Lung microvascular endothelial cell (primary cell): ENCODE results near the gene CCSER1. TPM values are rescaled to one million over a fixed set of nuclear protein-coding genes. Genes with fewer than 3 reads are reported as not detected.
"Not testable (repeated sequence)": the region's sequence is repeated elsewhere in the genome, so short reads cannot be mapped to it uniquely, and the experiment has no call there.

Source experiments
- DNase-seq, 2 donors: peaks; one replicate each; pipeline versions ENCODE4 v3.0.0 to v3.0.0-alpha.2; 2010; ENCODE audit warnings: low read depth in 2 of 2
- total RNA-seq: library from RNA; depleted of rRNA; stranded (reverse); fragments of >200 nt; gene quantifications from 2 replicates; pipeline ENCODE4 v1.2.1, GENCODE V29; 2014

The CCSER1 gene
- total RNA-seq, 1 donor from 2014 or later, result 0.20 TPM

DNA sequence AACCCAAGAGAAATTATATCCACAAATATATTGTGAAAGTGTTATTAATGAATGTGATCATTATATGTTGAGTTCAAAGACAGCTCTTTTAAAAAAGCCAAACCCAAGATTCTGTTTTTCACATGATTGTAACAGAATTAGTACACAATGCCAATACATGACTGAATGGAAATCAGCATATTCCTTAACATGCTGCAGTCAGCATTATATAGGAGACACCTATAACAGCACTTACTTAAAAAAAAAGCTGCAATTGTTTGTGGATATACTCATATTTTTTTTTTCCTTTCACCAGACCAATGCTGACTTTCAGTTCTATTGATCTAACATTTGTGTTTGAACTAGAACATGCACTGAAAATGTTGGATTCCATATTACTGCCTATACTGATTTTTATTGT, 165.2 kb downstream of the CCSER1 start:
- DNase-seq, result no peak

DNA sequence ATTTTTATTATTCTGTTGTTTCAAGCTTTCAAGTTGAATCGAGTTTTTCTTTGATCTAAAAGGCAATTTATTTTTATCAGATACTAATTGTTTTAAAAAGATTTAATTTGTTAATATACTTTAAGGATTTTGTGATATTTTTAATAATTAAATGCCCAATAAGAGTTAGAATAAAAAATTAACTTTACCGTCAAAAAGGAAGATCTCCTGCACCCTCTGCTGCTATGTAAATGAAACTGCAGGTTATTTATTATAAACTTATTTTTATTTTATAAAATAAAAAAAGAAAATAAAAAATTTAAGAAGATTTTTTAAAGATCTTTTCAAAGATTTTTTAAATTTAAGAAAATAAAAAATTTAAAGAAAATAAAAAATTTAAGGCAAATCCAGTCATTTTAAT, 166.1 kb downstream of the CCSER1 start:
- peak; percentile 43 to 60 for DNase-seq

DNA sequence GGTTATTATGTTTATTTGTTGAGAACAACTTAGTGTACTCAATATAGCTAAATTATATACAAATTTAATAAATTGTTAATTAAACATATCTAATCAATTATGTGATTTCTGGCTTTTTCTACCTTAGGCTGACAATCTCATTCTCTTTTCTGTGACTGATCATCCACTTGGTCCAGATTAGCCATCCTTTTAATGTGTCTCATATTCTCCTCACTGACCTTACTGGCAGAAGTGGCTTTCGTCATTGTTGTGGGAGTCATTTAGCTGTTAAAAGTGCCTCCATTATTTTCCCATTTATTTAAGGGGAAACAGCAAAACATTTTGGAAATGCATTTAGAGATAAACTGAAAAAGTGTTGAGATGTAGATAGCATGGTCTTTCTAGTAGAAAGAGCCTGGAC, 172.2 kb downstream of the CCSER1 start:
- DNase-seq, result no peak

DNA sequence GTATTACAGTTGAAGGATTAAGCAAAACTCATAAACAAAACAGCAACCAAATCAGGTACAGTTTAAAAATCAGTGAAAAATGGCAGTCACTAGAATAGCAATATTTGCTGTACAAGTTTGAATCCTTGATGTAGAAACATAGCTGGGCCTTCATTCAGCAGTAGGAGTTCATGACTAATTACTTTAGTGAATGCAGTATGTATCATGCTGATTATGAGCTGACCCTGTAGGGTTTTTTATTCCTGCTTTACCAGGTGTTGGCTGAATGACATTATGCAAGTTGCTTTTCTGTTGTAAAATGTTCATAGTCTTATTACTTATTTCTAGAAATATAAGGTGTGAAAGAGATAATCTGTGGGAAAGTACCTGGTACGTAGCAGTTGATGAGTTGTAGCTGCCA, 179.6 kb downstream of the CCSER1 start:
- no peak for DNase-seq

DNA sequence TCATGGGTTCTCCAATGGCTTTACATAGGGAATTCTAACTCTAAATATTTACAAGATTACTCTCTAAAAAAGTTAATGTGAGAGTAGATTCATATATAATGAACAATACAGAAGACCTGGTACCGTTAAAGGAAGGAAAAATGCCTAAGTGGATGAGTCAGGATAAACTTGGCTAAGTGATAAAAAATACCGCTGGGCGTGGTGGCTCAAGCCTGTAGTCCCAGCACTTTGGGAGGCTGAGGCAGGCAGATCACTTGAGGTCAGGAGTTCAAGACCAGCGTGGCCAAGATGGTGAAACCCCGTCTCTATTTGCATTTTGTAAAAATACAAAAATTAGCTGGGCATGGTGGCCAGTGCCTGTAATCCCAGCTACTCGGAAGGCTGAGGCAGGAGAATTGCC, 189.9 kb downstream of the CCSER1 start:
- DNase-seq, result peak in 1 of 2 donors; percentile 47

DNA sequence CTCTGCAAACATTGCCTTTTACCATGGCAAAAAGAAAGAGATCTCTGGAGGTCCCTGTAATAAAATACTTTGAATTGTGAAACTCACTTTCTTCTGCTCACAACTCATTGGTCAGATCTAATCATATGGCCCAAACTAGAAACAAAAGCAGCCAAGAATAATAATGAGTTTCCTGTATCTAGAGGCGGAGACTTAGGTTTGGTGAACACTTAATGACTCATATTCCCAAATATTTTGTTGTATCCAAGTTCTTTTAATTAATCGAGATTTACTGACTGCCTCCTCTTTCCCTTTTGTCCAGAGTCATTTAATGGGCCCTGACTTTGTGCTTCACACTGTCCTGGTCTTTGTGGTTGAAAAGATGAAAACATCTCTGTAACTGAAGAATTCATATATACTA, 190.6 kb downstream of the CCSER1 start:
- peak; percentile 78 to 87 for DNase-seq

DNA sequence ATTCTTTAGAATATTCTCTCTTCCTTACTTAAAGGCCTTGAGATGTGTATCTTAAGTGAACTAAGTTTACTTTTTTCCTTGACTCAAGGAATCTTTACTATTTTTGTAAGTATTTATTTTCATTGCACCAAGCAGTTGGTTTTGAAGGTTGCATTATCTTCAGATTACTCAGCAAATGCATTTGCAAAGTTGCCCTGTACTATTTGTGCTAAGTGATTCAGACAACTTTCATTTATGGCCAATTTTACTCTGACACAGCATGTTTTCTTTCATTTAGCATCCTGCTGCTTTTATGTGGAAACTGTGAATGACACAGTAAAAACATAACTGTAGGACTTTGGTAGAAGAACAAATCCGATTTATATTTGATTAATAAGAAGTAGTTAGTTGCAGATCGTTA, 191.0 kb downstream of the CCSER1 start:
- DNase-seq, result peak; percentile 56 to 63

DNA sequence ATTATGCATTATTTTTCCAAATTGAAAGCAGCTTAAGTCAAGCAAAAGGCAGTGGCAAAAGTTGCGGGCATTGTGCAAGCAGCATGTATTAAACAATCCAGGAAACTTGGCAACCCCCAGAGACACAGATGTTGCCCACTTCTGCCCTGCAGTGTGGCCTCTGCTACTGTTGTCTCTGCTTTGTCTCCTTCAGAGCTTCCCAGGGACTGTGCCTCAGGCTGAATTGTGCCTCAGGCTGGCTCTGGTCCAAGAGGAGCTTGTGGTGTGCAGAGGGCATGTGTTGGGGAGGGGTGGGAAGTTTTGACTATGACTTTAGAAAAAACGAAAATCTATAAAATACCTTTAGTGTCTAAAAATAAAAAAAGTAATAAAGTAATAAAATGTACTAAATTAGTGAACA, 201.4 kb downstream of the CCSER1 start:
- DNase-seq, result peak in 1 of 2 donors; percentile 3

DNA sequence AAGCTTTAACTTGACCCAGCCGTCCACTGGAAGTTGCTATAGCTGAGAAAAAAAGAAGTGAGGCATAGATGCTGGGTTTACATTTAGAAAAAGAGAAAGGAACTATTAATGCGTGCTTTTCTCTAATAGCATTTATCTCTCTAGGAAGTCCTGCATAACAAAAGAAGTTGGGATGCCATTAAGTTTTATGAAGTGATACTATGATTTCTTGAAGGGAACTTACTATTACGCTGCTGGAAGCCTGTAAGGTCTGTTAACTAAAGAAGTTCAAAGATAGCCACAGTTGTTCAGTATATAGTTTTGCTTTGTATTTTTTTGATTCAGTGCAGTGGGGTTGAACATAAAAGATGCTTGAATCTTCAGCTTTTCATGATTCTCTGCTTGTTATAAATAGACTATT, 203.4 kb downstream of the CCSER1 start:
- DNase-seq, result no peak

DNA sequence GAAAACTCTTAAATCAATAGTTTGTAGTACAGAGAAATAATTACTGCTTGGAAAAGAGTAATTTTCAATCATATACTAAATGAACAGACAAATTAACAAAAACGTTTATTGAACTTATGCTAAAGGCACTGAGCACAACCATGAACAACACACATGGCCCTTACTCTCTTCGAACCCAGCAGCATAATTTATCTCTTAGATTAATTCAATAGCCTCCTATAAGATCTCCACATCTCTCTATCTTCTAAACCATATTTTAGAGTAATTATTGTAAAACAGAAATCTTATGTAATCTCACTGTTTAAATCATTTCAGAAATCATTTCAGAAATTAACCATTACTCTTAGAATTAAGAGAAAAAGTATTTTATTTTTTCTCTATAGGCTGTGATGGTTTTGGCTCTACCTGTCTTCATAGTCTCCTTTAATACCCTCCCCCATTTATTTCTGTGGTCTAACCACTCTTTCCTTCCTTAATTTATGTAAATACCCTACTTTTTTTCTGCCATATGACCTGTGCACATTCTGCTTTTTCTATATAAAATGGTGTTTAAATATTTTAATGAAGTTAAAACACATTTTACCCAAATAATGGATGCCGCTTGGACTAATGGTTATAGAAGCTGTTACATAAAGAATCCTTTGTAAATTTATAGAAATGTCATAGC, 218.5 kb downstream of the CCSER1 start:
- DNase-seq, result no peak

DNA sequence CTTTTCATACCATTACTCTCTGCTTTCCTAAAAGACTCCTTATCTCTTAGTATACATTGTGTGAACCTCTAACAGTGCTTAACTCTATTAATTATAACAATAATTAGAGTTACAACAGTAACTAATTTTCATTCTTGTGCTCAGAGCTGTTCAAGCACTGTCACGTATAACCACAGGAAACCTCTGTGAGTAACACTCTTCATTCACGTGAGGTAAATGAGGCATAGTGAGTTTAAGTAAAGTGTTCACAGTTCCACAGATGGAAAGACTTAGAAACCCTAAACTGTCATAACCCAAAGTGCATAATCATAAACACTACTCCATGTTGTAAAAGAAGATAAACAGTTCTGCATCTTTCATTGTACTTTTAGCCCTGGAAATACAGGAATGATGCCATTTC, 222.4 kb downstream of the CCSER1 start:
- DNase-seq, result no peak

DNA sequence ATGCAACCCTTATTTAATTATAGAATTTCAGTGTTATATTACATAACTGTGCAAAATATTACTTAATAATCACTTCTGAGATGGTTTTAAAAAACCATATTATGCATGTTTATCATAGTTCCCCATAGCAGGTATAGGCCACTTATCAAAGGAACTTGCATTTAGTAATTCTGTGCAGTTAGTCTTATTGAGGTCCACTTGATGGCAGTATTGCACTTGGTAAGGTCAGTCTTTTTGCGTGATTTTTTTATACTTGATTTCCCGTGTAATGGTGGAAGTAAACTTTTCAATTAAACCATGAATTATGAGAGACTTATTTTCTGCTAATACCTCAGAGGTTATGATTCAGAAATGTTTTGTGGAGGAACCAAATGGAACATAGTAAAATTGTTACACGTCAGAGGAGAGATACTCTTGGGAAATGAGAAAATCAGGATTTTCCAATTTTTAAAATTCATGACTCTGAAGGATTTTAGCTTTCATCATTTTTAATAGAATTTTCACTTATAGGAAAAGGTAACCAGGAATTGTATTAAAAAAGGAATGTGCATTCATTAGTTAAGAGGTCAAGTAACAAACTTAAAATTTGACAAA, 230.0 kb downstream of the CCSER1 start:
- DNase-seq, result peak; percentile 66 to 78

DNA sequence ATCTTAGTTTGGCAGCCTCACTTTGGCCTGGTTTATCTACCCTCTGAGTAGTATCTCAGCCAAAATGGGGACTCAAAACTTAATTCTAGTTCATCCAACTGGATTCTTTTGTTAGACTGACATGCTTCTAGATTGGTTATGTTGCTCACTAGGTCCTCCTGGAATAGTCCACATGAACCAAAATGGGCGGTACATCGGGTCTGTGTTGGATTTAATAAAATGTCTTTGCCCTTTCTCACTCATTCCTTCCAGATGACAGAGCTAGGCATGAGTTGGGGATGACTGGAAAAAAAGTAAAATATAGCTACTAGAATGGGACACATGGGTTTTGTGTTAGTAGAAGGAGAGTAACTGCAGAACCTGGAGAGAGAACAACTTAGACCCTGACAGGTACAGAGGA, 247.9 kb downstream of the CCSER1 start:
- DNase-seq, result no peak

DNA sequence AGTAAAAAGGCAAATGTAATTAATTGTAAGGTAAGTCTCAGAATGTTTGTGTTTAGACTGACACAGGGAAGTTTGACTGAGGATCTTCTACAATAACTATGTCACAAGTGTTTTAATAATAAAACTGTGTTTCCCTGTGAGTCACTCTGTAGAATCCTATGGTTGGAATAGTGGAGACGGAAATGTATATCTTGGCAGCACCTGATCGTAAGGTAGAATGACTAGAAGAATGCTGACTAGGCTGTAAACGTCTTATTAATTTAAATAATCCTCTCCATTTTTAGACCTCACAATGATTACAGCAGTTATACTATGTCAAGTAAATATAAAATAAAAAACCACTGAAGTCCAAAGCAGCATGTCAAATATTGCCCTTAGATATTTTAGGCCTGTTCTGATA, 266.0 kb downstream of the CCSER1 start:
- no peak for DNase-seq

DNA sequence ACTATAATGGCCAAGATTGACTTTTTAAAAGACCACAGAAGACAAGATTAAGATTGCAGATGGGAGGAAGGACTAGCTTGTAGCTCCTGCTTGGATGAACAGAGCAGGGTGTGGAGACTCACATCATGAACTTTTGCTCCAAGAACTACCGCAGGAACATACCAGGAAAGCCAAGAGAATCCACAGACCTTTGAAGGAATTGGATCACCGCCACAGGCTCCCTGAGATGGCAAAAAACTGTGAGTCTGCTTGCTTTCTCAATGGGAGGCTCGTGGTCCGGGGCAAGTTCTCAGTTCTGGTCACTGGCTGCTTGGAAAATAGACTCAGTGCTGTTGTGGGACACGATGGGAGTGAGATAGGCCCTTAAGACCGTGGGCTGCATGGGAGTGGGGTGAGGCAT, 276.6 kb downstream of the CCSER1 start:
- no peak for DNase-seq

DNA sequence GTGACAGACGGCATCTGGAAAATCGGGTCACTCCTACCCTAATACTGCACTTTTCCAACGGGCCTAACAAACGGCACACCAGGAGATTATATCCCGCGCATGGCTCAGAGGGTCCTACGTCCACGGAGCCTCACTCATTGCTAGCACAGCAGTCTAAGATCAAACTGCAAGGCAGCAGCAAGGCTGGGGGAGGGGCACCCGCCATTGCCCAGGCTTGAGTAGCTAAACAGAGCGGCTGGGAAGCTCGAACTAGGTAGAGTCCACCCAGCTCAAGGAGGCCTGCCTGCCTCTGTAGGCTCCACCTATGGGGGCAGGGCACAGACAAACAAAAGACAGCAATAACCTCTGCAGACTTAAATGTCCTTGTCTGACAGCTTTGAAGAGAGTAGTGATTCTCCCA, 280.7 kb downstream of the CCSER1 start:
- not testable (repeated sequence) for DNase-seq

DNA sequence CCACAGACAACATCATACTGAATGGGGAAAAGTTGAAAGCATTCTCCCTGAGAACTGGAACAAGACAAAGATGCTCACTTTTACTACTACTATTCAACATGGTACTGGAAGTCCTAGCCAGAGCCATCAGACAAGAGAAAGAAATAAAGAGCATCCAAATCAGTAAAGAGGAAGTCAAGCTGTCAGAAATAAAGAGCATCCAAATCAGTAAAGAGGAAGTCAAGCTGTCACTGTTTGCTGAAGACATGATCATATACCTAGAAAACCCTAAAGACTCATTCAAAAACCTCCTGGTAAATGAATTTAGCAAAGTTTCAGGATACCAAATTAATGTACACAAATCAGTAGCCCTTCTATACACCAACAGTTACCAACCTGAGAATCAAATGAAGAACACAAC, 285.6 kb downstream of the CCSER1 start:
- DNase-seq, result not testable (repeated sequence)

DNA sequence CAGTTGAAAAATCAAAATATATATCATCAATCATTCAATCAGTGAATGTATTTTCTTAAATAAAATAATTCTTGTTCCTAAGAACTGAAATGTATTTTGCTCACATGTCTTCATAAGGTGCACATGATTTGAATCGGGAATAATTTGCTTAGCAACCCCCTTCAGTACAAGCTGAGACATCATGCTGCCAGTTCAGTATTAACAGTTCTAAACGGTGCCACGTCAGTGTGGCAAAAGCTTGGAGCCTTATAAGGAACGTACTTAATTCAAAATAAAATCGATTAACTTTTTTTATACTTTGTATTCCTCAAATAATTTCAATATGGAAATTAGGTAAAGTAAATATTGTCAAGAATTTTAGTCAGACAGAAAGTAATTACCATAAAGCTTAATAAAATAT, 287.9 kb downstream of the CCSER1 start:
- no peak for DNase-seq

DNA sequence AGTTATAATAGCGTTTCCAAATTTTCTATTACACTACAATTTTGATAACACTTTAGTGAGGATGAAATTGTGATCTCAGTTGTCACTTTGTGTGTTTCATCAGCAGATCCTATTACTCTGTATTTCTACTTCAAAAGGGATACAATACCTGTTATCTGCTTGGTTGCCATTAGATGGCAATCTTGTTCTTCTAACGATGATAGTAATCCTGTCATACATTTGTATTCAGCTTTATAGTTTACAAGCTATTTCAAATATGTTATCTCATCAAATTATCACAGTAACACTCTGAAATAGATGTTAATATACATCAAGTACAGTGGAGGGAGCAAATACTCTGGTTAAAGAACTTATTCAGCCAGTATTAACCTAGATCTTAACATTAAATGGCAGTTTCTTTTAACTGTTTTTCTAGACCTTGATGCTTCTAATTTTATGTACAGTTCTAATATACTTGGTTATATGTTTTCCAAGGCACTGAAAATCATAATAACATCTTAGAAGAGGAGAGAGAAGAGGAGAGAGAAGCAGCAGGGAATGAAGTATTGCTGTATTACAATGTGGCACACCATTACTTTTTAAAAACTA, 292.0 kb downstream of the CCSER1 start:
- peak; percentile 22 to 56 for DNase-seq

DNA sequence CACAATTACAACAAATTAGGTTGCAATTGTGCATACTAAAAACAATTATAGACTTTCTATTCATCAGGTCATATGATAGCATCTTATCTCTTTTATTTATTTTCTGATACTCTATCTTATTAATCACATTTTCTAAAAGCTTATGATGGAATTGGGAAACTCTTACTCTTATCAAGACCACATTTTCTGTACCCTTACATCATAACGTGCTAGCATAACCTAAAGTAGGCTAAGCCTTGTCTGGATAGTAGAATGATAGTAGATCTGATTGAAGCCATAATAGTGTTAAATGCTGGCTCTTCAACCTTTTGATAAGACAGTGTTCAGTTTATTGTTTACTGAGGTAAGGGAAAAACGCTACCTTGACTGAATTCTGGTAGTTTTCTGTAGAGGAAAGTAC, 294.0 kb downstream of the CCSER1 start:
- no peak for DNase-seq

DNA sequence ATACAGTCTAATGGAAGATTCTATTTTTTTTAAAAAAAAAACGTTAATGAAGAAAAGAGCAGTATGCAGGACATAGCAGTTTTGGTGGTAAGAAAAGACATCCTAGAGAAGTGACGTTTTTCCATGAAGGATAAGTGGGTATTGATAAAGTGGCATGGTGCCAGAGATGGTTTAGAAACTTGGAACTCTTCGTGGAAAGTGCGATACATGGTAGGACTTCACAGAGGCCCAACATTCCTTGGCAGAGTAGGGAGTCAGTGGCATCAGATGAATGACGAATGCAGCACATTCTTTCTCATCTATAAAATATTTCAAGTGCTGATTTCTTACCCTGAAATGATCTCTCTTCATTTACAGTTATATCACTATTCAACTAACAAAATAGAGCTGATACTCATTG, 298.7 kb downstream of the CCSER1 start:
- DNase-seq, result no peak

DNA sequence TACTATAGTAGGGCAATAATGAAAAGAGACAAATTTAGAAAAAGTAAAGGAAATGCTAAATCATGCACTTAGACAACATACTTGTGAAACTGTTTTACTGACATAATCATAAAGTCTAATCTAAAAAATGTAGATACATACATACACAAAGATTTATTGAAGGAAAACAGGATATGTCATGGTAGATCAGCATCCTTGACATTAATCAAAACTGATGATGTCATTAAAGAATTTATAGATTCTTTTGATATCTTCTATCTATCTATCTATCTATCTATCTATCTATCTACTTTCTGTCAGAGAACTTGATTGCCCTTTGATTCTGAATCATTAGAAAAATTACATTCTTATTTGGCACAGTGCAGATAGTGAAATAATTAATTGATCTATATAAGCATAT, 311.3 kb downstream of the CCSER1 start:
- no peak for DNase-seq

DNA sequence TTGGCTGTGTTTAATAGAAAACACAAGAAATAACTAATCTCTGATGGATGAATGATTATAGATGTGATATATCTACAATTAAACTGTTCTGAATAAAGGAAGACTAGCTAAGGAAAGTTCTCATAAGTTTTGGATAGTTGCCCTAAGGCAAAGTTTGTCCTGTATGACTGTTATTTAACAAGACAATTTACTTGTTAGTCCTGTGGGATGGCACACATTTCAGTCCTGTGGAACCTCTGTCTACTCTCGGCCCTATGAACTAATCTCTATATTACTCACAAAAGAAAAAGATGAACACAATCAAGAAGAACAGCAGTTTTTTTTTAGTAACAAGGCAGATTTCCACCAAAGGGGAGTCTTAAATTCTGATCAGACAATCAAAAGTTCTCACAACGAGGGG, 314.6 kb downstream of the CCSER1 start:
- no peak for DNase-seq
